H1 (cell line): ENCODE measurements around the gene AKAP7.

Experiments used
- CHD7 ChIP-seq: fragments of 300-600 bp; sonication (generic); IDR thresholded peaks from 2 replicates; pipeline ENCODE4 v1.7.1; 2012; ENCODE audit warnings: low read length, moderate library complexity, mild to moderate bottlenecking, inconsistent platforms; ENCODE audit not compliant: insufficient replicate concordance
- CTCF ChIP-seq, 3 experiments: IDR thresholded peaks; 1 replicate in 2 of 3; 2 replicates in 1 of 3; pipeline versions ENCODE4 v1.5.1 to v1.6.1; 2011; ENCODE audit warnings: low read length in 3 of 3, mild to moderate bottlenecking in 3 of 3, inconsistent platforms in 2 of 3, low read depth in 1 of 3, moderate library complexity in 1 of 3; ENCODE audit not compliant: insufficient read depth in 1 of 3; ENCODE audit errors: control extremely low read depth in 1 of 3
- EP300 ChIP-seq, 2 experiments: IDR thresholded peaks; 1 replicate in 1 of 2; 2 replicates in 1 of 2; pipeline ENCODE4 v1.6.1; 2011 to 2012; ENCODE audit warnings: low read depth in 2 of 2, low read length in 2 of 2, mild to moderate bottlenecking in 2 of 2, borderline replicate concordance in 1 of 2, inconsistent platforms in 1 of 2, moderate library complexity in 1 of 2
- EZH2 ChIP-seq: fragments of 200-600 bp; sonication (generic); IDR thresholded peaks from 2 replicates; pipeline ENCODE4 v1.7.1; 2012; ENCODE audit warnings: low read depth, mild to moderate bottlenecking, moderate library complexity, low read length, inconsistent platforms; ENCODE audit not compliant: severe bottlenecking
- JUND ChIP-seq: IDR thresholded peaks from 2 replicates; pipeline ENCODE4 v1.6.1; 2011; ENCODE audit warnings: mild to moderate bottlenecking, improper control_type of control experiment, low read length
- POLR2A ChIP-seq, 2 experiments: IDR thresholded peaks; 1 replicate in 1 of 2; 2 replicates in 1 of 2; pipeline ENCODE4 v1.6.1; 2011; ENCODE audit warnings: low read depth in 2 of 2, low read length in 2 of 2, mild to moderate bottlenecking in 2 of 2; ENCODE audit errors: control extremely low read depth in 1 of 2
- RFX5 ChIP-seq: IDR thresholded peaks from 2 replicates; pipeline ENCODE4 v1.6.1; 2011; ENCODE audit warnings: low read depth, low read length, improper control_type of control experiment, borderline replicate concordance
- RNF2 ChIP-seq: fragments of 200-900, 300-1000 bp; sonication (generic); IDR thresholded peaks from 2 replicates; pipeline ENCODE4 v1.7.1; 2016; ENCODE audit warnings: borderline replicate concordance, low read depth, mild to moderate bottlenecking, antibody characterized with exemption, low read length; ENCODE audit not compliant: poor library complexity, severe bottlenecking; ENCODE audit errors: missing control alignments

- TF ChIP-seq EZH2 (no peak), POLR2A (IDR thresholded peaks at IDR 0.05; ENCODE audit: control extremely low read depth in 1 of 2, low read depth in 2 of 2, low read length in 2 of 2) (no peak), EP300 (IDR thresholded peaks at IDR 0.05; ENCODE audit: borderline replicate concordance in 1 of 2, low read depth in 2 of 2, low read length in 2 of 2) (no peak), JUND (no peak), CTCF (IDR thresholded peaks at IDR 0.05; ENCODE audit: control extremely low read depth in 1 of 3, insufficient read depth in 1 of 3, low read depth in 1 of 3, low read length in 3 of 3) (no peak), CHD7 (no peak), RFX5 (no peak), RNF2 (no peak)
These were observed 134.5 kb downstream of the AKAP7 start for GRCh38 chr6:131269565-131270391.
